Activated T-cell treated with anti-CD3 and anti-CD28 coated beads, Interleukin-2, amount 50 U/mL, for 72 hours (primary cell): ENCODE results near the gene TADA2B. TPM values are rescaled to one million over a fixed set of nuclear protein-coding genes. Genes with fewer than 3 reads are reported as not detected.
"Not testable (repeated sequence)": the region's sequence is repeated elsewhere in the genome, so short reads cannot be mapped to it uniquely, and the experiment has no call there.

Experiments used
- ATAC-seq, 2 donors: fragments of 150-1000 bp; cut with Tn5 transposase; replicated peaks in 1 of 2; 2 replicates each; pipeline ENCODE4 v1.10.0; 2021; ENCODE audit warnings: moderate library complexity in 2 of 2, mild to moderate bottlenecking in 1 of 2
- DNase-seq, 2 donors: peaks; one replicate each; pipeline ENCODE4 v3.0.0; 2021 to 2022; ENCODE audit warnings: mixed read lengths in 1 of 2
- H3K27ac Mint-ChIP-seq: one replicate; pipeline ENCODE4 v1.8.0; 2022; ENCODE audit warnings: mild to moderate bottlenecking, moderate library complexity, mixed read lengths
- H3K27me3 Mint-ChIP-seq: one replicate; pipeline ENCODE4 v1.8.0; 2022; ENCODE audit warnings: low read depth, mixed read lengths
- H3K36me3 Mint-ChIP-seq, 2 donors: one replicate each; pipeline ENCODE4 v1.8.0; 2022; ENCODE audit warnings: mixed read lengths in 2 of 2, mild to moderate bottlenecking in 1 of 2; ENCODE audit not compliant: insufficient read depth in 2 of 2
- H3K4me1 Mint-ChIP-seq: one replicate; pipeline ENCODE4 v1.8.0; 2022; ENCODE audit warnings: low read depth, mixed read lengths
- H3K4me3 Mint-ChIP-seq, 2 donors: one replicate each; pipeline ENCODE4 v1.8.0; 2022; ENCODE audit warnings: mild to moderate bottlenecking in 2 of 2, mixed read lengths in 2 of 2, moderate library complexity in 2 of 2
- H3K9me3 Mint-ChIP-seq, 2 donors: one replicate each; pipeline ENCODE4 v1.8.0; 2022; ENCODE audit warnings: mixed read lengths in 2 of 2
- total RNA-seq, 2 donors: library from RNA; stranded (reverse); gene quantifications; one replicate each; pipeline ENCODE4 v1.2.3, GENCODE V29; 2022

Gene TADA2B
- total RNA-seq, 2 donors from 2014 or later: 14.5 to 15.3 TPM

- Mint-ChIP-seq H3K4me1 (no peaks in the 10 kb centered on the region), H3K27me3 (peaks cover 20% of the 10 kb centered on the region), H3K4me3 (no peak overlapping the region), H3K9me3 (peaks cover 0 to 3% of the 10 kb centered on the region in 2 donors), H3K27ac (no peak overlapping the region), H3K36me3 (peaks cover 2% of the 10 kb centered on the region in 2 donors)
- DNase-seq: no peak
- ATAC-seq: no peak
These were observed 43.9 kb downstream of the TADA2B start for GRCh38 chr4:7087036-7087435.

GRCh38 chr4:7089213-7089986 is 46.2 kb downstream of the TADA2B start:
- peaks cover 0 to 3% of the 10 kb centered on the region in 2 donors for H3K9me3 Mint-ChIP-seq
- no peak for DNase-seq
- no peak for ATAC-seq
- no peak overlapping the region for H3K27ac Mint-ChIP-seq
- H3K27me3 Mint-ChIP-seq: peaks cover 28% of the 10 kb centered on the region
- H3K36me3 Mint-ChIP-seq: peaks cover 2% of the 10 kb centered on the region in 2 donors
- H3K4me1 Mint-ChIP-seq: no peaks in the 10 kb centered on the region
- no peak overlapping the region for H3K4me3 Mint-ChIP-seq

- Mint-ChIP-seq H3K9me3 (no peaks in the 10 kb centered on the region), H3K27me3 (peaks cover 22% of the 10 kb centered on the region), H3K4me3 (no peak overlapping the region), H3K36me3 (peaks cover 0 to 1% of the 10 kb centered on the region in 2 donors), H3K4me1 (no peaks in the 10 kb centered on the region), H3K27ac (no peak overlapping the region)
- ATAC-seq (no peak), DNase-seq (no peak)
These were observed 48.9 kb downstream of the TADA2B start for GRCh38 chr4:7092026-7092425.

GRCh38 chr4:7094916-7095315 is 51.7 kb downstream of the TADA2B start:
- Mint-ChIP-seq H3K4me3 (no peak overlapping the region), H3K9me3 (no peaks in the 10 kb centered on the region), H3K36me3 (no peaks in the 10 kb centered on the region), H3K27ac (no peak overlapping the region), H3K4me1 (no peaks in the 10 kb centered on the region), H3K27me3 (peaks cover 14% of the 10 kb centered on the region)
- no peak for ATAC-seq
- DNase-seq: no peak

- Mint-ChIP-seq H3K27ac (no peak overlapping the region), H3K27me3 (peaks cover 12% of the 10 kb centered on the region), H3K36me3 (no peaks in the 10 kb centered on the region), H3K9me3 (no peaks in the 10 kb centered on the region), H3K4me3 (no peak overlapping the region), H3K4me1 (no peaks in the 10 kb centered on the region)
- ATAC-seq: no peak
- no peak for DNase-seq
These were observed 52.5 kb downstream of the TADA2B start for GRCh38 chr4:7095611-7096155.

- Mint-ChIP-seq H3K9me3 (no peaks in the 10 kb centered on the region), H3K36me3 (no peaks in the 10 kb centered on the region), H3K27me3 (peaks cover 12% of the 10 kb centered on the region), H3K27ac (no peak overlapping the region), H3K4me3 (no peak overlapping the region), H3K4me1 (peaks cover 1% of the 10 kb centered on the region)
- DNase-seq: no peak
- no peak for ATAC-seq
These were observed 53.1 kb downstream of the TADA2B start for GRCh38 chr4:7096236-7096635.

GRCh38 chr4:7101692-7102515 is 58.7 kb downstream of the TADA2B start:
- H3K9me3 Mint-ChIP-seq: no peaks in the 10 kb centered on the region
- peak overlapping the region; percentile 88 to 99 for H3K4me3 Mint-ChIP-seq
- H3K27ac Mint-ChIP-seq: no peak overlapping the region
- no peaks in the 10 kb centered on the region for H3K36me3 Mint-ChIP-seq
- H3K4me1 Mint-ChIP-seq: peaks cover 19% of the 10 kb centered on the region
- DNase-seq: peak; percentile 64 to 72
- peak; percentile 66 to 67 for ATAC-seq
- no peaks in the 10 kb centered on the region for H3K27me3 Mint-ChIP-seq

GRCh38 chr4:7102516-7102909 is 59.3 kb downstream of the TADA2B start:
- H3K27ac Mint-ChIP-seq: peak overlapping the region; percentile 94
- ATAC-seq: peak; percentile 1 to 4
- H3K27me3 Mint-ChIP-seq, H3K9me3 Mint-ChIP-seq, H3K36me3 Mint-ChIP-seq: not testable (repeated sequence)
- peak overlapping the region; percentile 88 to 99 for H3K4me3 Mint-ChIP-seq
- DNase-seq: peak; percentile 5 to 6
- peaks cover 19% of the 10 kb centered on the region for H3K4me1 Mint-ChIP-seq

- Mint-ChIP-seq H3K27ac (peak overlapping the region; percentile 94), H3K9me3 (no peaks in the 10 kb centered on the region), H3K4me3 (peak overlapping the region; percentile 88 to 99), H3K27me3 (no peaks in the 10 kb centered on the region), H3K36me3 (no peaks in the 10 kb centered on the region), H3K4me1 (peaks cover 19% of the 10 kb centered on the region)
- ATAC-seq (peak; percentile 92 to 93), DNase-seq (peak; percentile 86 to 89)
These were observed 59.9 kb downstream of the TADA2B start for GRCh38 chr4:7103031-7103606.

- ATAC-seq: no peak
- Mint-ChIP-seq H3K36me3 (no peaks in the 10 kb centered on the region), H3K27me3 (no peaks in the 10 kb centered on the region), H3K4me3 (peak overlapping the region; percentile 88 to 99), H3K27ac (no peak overlapping the region), H3K9me3 (no peaks in the 10 kb centered on the region), H3K4me1 (peaks cover 19% of the 10 kb centered on the region)
- peak in 1 of 2 donors; percentile 8 for DNase-seq
These were observed 60.6 kb downstream of the TADA2B start for GRCh38 chr4:7103607-7104365.

GRCh38 chr4:7104366-7105031 is 61.3 kb downstream of the TADA2B start:
- no peaks in the 10 kb centered on the region for H3K36me3 Mint-ChIP-seq
- ATAC-seq: no peak

GRCh38 chr4:7105276-7105675 is 62.1 kb downstream of the TADA2B start:
- Mint-ChIP-seq H3K36me3 (no peaks in the 10 kb centered on the region), H3K27ac (no peak overlapping the region), H3K4me3 (no peak overlapping the region), H3K27me3 (no peaks in the 10 kb centered on the region), H3K4me1 (peaks cover 19% of the 10 kb centered on the region), H3K9me3 (no peaks in the 10 kb centered on the region)
- DNase-seq: no peak
- no peak for ATAC-seq

More at GRCh38 chr4:7104366-7105031, 61.3 kb downstream of the TADA2B start:
- H3K27ac Mint-ChIP-seq: no peak overlapping the region
- peaks cover 19% of the 10 kb centered on the region for H3K4me1 Mint-ChIP-seq
- peak overlapping the region; percentile 19 to 88 for H3K4me3 Mint-ChIP-seq
- H3K27me3 Mint-ChIP-seq: no peaks in the 10 kb centered on the region
- no peak for DNase-seq
- no peaks in the 10 kb centered on the region for H3K9me3 Mint-ChIP-seq
